Mesendoderm (in vitro differentiated cells): ENCODE data around the gene SEMA3F.

Source experiments
- DNase-seq: peaks from one replicate; pipeline ENCODE4 v3.0.0; 2013
- H2AK5ac ChIP-seq: 2 replicates; pipeline ENCODE4 v1.6.1; 2013; ENCODE audit warnings: low read length, inconsistent platforms
- H2BK120ac ChIP-seq: 2 replicates; pipeline ENCODE4 v1.6.1; 2013; ENCODE audit warnings: low read depth, mild to moderate bottlenecking, low read length, moderate library complexity, mixed read lengths
- H2BK15ac ChIP-seq: replicated peaks from 2 replicates; pipeline ENCODE4 v1.6.1; 2013; ENCODE audit warnings: low read depth, mild to moderate bottlenecking, moderate library complexity
- H2BK5ac ChIP-seq: 2 replicates; pipeline ENCODE4 v1.6.1; 2013; ENCODE audit warnings: low read length, inconsistent platforms
- H3K18ac ChIP-seq: 2 replicates; pipeline ENCODE4 v1.6.1; 2013; ENCODE audit warnings: mild to moderate bottlenecking, low read length, mixed read lengths
- H3K23ac ChIP-seq: one replicate; pipeline ENCODE4 v1.6.1; 2013; ENCODE audit warnings: low read length
- H3K27ac ChIP-seq: 2 replicates; pipeline ENCODE4 v1.5.1; 2013; ENCODE audit warnings: low read depth, mild to moderate bottlenecking, inconsistent platforms, low read length, moderate library complexity
- H3K27me3 ChIP-seq: 2 replicates; pipeline ENCODE4 v1.6.1; 2013; ENCODE audit warnings: low read length, control low read depth, mild to moderate bottlenecking, inconsistent platforms; ENCODE audit not compliant: insufficient read depth, poor library complexity
- H3K36me3 ChIP-seq: 2 replicates; pipeline ENCODE4 v1.6.1; 2013; ENCODE audit warnings: low read length, inconsistent platforms; ENCODE audit not compliant: control insufficient read depth, insufficient read depth
- H3K4ac ChIP-seq: one replicate; pipeline ENCODE4 v1.6.1; 2013; ENCODE audit warnings: low read depth, mild to moderate bottlenecking, low read length, moderate library complexity
- H3K4me1 ChIP-seq: 2 replicates; pipeline ENCODE4 v1.6.1; 2013; ENCODE audit warnings: low read depth, low read length, inconsistent platforms; ENCODE audit not compliant: control insufficient read depth
- H3K4me2 ChIP-seq: 2 replicates; pipeline ENCODE4 v1.6.1; 2013; ENCODE audit warnings: low read length
- H3K4me3 ChIP-seq: 2 replicates; pipeline ENCODE4 v1.5.1; 2013; ENCODE audit warnings: mild to moderate bottlenecking, low read length
- H3K56ac ChIP-seq: one replicate; pipeline ENCODE4 v1.6.1; 2013; ENCODE audit warnings: low read length
- H3K79me1 ChIP-seq: 2 replicates; pipeline ENCODE4 v1.6.1; 2013; ENCODE audit warnings: low read length, inconsistent platforms
- H3K79me2 ChIP-seq: 2 replicates; pipeline ENCODE4 v1.6.1; 2013; ENCODE audit warnings: mild to moderate bottlenecking, low read length; ENCODE audit not compliant: control insufficient read depth, insufficient read depth
- H3K9ac ChIP-seq: 2 replicates; pipeline ENCODE4 v1.6.1; 2013; ENCODE audit warnings: low read length, inconsistent platforms
- H4K5ac ChIP-seq: one replicate; pipeline ENCODE4 v1.6.1; 2013; ENCODE audit warnings: low read length
- H4K8ac ChIP-seq: one replicate; pipeline ENCODE4 v1.6.1; 2013; ENCODE audit warnings: low read depth, mild to moderate bottlenecking, control low read depth, low read length, moderate library complexity
- WGBS: extraction: QIAGEN DNeasy Blood & Tissue Kit; methylation state at CpG from one replicate; pipeline ENCODE4 v1.1.7; 2013; ENCODE audit warnings: low lambda C conversion rate, missing lambda C conversion rate; ENCODE audit not compliant: insufficient coverage; ENCODE audit errors: extremely low coverage; 5-methylcytosine and 5-hydroxymethylcytosine counted together

Gene SEMA3F

GRCh38 chr3:50124052-50124799 is 30.9 kb upstream of the SEMA3F start:
- H2BK5ac ChIP-seq: no peak overlapping the region
- no CpG with 5 or more reads among the region's 15 CpGs for WGBS
- H4K5ac ChIP-seq: no peak overlapping the region
- no peak overlapping the region for H3K56ac ChIP-seq
- no peak overlapping the region for H3K18ac ChIP-seq
- no peak overlapping the region for H3K27ac ChIP-seq
- no peak overlapping the region for H3K23ac ChIP-seq
- no peak overlapping the region for H3K4me2 ChIP-seq
- H3K4me3 ChIP-seq: no peak overlapping the region
- H3K9ac ChIP-seq: no peak overlapping the region
- H2BK120ac ChIP-seq: no peak overlapping the region
- H3K4ac ChIP-seq: no peak overlapping the region
- peaks cover 4% of the 10 kb centered on the region for H3K36me3 ChIP-seq
- peaks cover 14% of the 10 kb centered on the region for H3K4me1 ChIP-seq
- DNase-seq: no peak
- H3K79me1 ChIP-seq: no peaks in the 10 kb centered on the region
- no peak overlapping the region for H2BK15ac ChIP-seq
- H2AK5ac ChIP-seq: no peak overlapping the region
- H3K79me2 ChIP-seq: no peaks in the 10 kb centered on the region
- H4K8ac ChIP-seq: no peak overlapping the region
- no peaks in the 10 kb centered on the region for H3K27me3 ChIP-seq

DNA sequence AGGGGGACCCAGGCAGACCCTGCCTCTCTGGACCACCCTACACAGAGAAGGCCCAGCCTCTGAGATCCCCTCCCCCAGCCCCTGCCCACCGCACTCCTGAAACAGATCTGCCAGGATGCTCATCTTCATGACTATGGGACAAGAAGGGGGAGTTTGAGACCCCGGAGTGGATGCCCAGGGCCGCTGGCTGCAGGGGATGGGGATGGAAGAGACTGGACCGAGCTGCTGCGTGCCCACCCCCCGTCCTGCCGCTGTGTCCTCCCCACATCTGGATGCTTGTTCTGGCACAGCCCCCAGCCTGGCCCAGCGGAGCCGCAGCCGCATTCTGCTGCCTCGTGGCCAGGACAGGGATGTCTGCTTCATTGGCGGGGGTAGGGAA is 30.3 kb upstream of the SEMA3F start:
- Histone ChIP-seq H3K18ac (no peak overlapping the region), H3K4ac (no peak overlapping the region), H3K27me3 (no peaks in the 10 kb centered on the region), H3K4me3 (no peak overlapping the region), H3K36me3 (peaks cover 4% of the 10 kb centered on the region), H3K4me2 (no peak overlapping the region), H2BK120ac (no peak overlapping the region), H3K4me1 (peaks cover 14% of the 10 kb centered on the region), H3K79me1 (no peaks in the 10 kb centered on the region), H4K5ac (no peak overlapping the region), H2BK15ac (no peak overlapping the region), H4K8ac (no peak overlapping the region), H3K56ac (peak overlapping the region; percentile 17), H3K9ac (no peak overlapping the region), H2BK5ac (no peak overlapping the region), H3K27ac (no peak overlapping the region), H3K23ac (no peak overlapping the region), H2AK5ac (no peak overlapping the region), H3K79me2 (no peaks in the 10 kb centered on the region)
- no peak for DNase-seq
- no CpG with 5 or more reads among the region's 12 CpGs for WGBS

DNA sequence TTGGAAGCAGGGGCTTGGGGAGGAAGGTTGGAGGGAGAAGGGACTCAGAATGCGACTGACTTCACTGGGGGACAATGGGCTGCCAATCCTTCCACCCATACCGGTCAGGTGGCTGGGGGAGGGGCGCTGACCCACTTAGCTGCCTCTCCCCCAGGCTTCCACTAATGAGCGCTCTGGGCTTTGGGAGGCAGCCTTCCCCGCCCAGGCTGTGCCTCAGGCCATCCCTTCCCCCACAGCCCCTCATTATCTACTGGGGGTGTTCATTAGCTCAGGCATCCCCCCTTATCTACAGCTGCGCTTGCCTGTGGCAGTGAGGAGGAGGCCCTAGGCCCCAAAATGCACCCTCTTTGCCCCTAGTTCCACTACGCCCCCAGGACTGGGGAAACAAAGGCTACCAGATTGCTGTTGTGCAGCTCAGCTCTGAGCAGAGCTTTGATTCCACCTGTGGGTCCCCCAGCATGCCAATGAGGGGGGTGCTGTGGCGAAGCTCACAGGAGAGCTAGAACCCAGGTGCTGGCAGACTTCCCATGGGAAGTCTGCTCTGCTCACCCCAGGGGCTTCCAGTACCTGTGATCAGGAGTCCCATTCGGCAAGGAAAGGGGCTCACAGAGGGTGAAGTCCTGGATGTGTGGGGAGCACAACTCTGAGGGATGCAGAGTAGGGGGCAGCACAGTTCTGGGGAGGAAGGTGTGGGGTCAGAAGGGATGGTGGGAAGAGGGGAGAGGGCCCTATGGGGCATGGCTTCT is 29.4 kb upstream of the SEMA3F start:
- Histone ChIP-seq H3K27me3 (no peaks in the 10 kb centered on the region), H3K18ac (peak overlapping the region; percentile 57), H3K23ac (no peak overlapping the region), H3K4me3 (no peak overlapping the region), H2BK5ac (peak overlapping the region; percentile 63), H3K36me3 (no peaks in the 10 kb centered on the region), H3K4ac (peak overlapping the region; percentile 70), H3K79me2 (no peaks in the 10 kb centered on the region), H3K4me2 (no peak overlapping the region), H3K56ac (peak overlapping the region; percentile 80), H2AK5ac (peak overlapping the region; percentile 97), H3K27ac (no peak overlapping the region), H2BK15ac (no peak overlapping the region), H2BK120ac (no peak overlapping the region), H3K9ac (peak overlapping the region; percentile 18), H3K79me1 (no peaks in the 10 kb centered on the region), H3K4me1 (peaks cover 14% of the 10 kb centered on the region), H4K8ac (no peak overlapping the region), H4K5ac (no peak overlapping the region)
- DNase-seq: no peak
- no CpG with 5 or more reads among the region's 9 CpGs for WGBS

DNA sequence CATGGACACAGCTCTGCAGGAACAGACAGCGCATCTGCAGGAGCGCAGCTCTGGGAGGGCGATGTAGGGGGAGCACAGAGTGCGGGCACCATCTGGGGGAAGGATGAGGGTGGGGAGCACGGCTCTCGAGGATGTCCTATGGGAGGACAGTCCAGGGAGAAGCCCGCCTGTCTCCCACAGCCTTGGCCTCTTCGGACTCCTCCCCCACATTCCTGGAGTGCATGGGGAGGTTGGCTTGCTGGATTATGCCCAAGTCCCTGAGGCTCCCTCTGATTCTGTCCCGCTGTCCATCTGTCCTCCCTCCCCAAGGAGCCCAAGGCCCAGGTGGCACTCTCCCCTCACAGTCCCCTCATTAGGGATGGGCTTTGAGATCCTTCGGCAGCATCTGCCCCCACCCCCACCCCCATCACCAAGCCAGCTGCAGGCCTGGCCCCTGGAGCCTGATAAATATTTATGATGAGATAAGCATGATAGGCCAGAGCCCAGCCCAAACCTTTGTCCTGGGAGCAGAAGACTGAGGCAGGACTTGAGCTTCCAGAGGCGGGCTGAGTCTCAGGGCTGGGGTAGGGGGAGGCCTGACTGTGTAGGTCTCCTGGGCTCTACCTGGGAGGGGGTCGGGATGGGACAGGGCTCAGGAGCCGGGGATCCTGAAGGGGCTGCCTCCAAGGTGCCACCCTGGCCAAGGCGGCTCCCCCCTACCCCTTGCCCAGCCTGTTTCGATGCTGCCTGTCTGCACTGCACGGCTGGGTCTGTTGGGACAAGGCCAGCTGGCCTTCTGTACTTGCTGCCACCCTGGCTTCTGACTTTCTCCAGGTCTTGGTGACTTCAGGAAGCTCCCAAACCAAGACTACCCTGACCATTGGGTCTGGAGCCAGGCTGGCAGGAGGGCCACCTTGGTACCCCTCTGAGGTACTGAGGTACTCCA is 28.6 kb upstream of the SEMA3F start:
- DNase-seq: peak; percentile 73

GRCh38 chr3:50127251-50127691 is 27.9 kb upstream of the SEMA3F start:
- no peak overlapping the region for H3K27ac ChIP-seq
- no peaks in the 10 kb centered on the region for H3K79me1 ChIP-seq
- no peaks in the 10 kb centered on the region for H3K36me3 ChIP-seq
- H2AK5ac ChIP-seq: peak overlapping the region; percentile 28
- no peak overlapping the region for H2BK15ac ChIP-seq
- H2BK120ac ChIP-seq: no peak overlapping the region
- H3K56ac ChIP-seq: peak overlapping the region; percentile 82
- H3K4me3 ChIP-seq: no peak overlapping the region
- peak overlapping the region; percentile 37 for H2BK5ac ChIP-seq
- H3K23ac ChIP-seq: peak overlapping the region; percentile 38
- H3K27me3 ChIP-seq: no peaks in the 10 kb centered on the region
- H3K4me1 ChIP-seq: peaks cover 14% of the 10 kb centered on the region
- no peak overlapping the region for H3K4me2 ChIP-seq
- H3K4ac ChIP-seq: no peak overlapping the region
- no peaks in the 10 kb centered on the region for H3K79me2 ChIP-seq
- peak overlapping the region; percentile 27 for H3K9ac ChIP-seq
- WGBS: no CpG with 5 or more reads among the region's 8 CpGs
- H3K18ac ChIP-seq: no peak overlapping the region
- no peak overlapping the region for H4K8ac ChIP-seq
- DNase-seq: no peak
- no peak overlapping the region for H4K5ac ChIP-seq

More for the DNA sequence above, 28.6 kb upstream of the SEMA3F start:
- Histone ChIP-seq H3K4me1 (peaks cover 14% of the 10 kb centered on the region), H4K5ac (no peak overlapping the region), H3K27ac (no peak overlapping the region), H3K27me3 (no peaks in the 10 kb centered on the region), H4K8ac (no peak overlapping the region), H3K4me2 (no peak overlapping the region), H3K56ac (peak overlapping the region; percentile 82), H3K18ac (peak overlapping the region; percentile 3), H3K79me2 (no peaks in the 10 kb centered on the region), H2BK120ac (no peak overlapping the region), H2BK5ac (peak overlapping the region; percentile 79), H2AK5ac (peak overlapping the region; percentile 97), H2BK15ac (no peak overlapping the region), H3K4me3 (no peak overlapping the region), H3K4ac (no peak overlapping the region), H3K9ac (peak overlapping the region; percentile 27), H3K36me3 (no peaks in the 10 kb centered on the region), H3K23ac (peak overlapping the region; percentile 38), H3K79me1 (no peaks in the 10 kb centered on the region)
- WGBS: no CpG with 5 or more reads among the region's 16 CpGs
